HG02759 (cell line): ENCODE measurements around the gene APCDD1L.

Experiments
- ATAC-seq: cut with Tn5 transposase; IDR thresholded peaks from one replicate; pipeline ENCODE4 v1.9.1; 2021; ENCODE audit warnings: mild to moderate bottlenecking, moderate library complexity; ENCODE audit not compliant: unreplicated experiment

Gene APCDD1L

GRCh38 chr20:58492795-58493524 lies 22.2 kb downstream of the APCDD1L start:
- ATAC-seq: no peak

- no peak for ATAC-seq
Measured at GRCh38 chr20:58492074-58492718, 23.0 kb downstream of the APCDD1L start.

- no peak for ATAC-seq
Measured at GRCh38 chr20:58486207-58486606, 29.0 kb downstream of the APCDD1L start.

GRCh38 chr20:58485393-58485792 lies 29.8 kb downstream of the APCDD1L start:
- ATAC-seq: no peak

- ATAC-seq: no peak
Measured at GRCh38 chr20:58483470-58483869, 31.7 kb downstream of the APCDD1L start.

- no peak for ATAC-seq
Measured at GRCh38 chr20:58483051-58483450, 32.1 kb downstream of the APCDD1L start.

- ATAC-seq: no peak
Measured at GRCh38 chr20:58482416-58482815, 32.8 kb downstream of the APCDD1L start.

GRCh38 chr20:58481481-58482021 lies 33.6 kb downstream of the APCDD1L start:
- no peak for ATAC-seq

GRCh38 chr20:58480551-58481336 lies 34.5 kb downstream of the APCDD1L start:
- no peak for ATAC-seq

- ATAC-seq: no peak
Measured at GRCh38 chr20:58479726-58480440, 35.3 kb downstream of the APCDD1L start.

- ATAC-seq: no peak
Measured at GRCh38 chr20:58478141-58478805, 36.9 kb downstream of the APCDD1L start.

- ATAC-seq: no peak
Measured at GRCh38 chr20:58475466-58475865, 39.7 kb downstream of the APCDD1L start.

- no peak for ATAC-seq
Measured at GRCh38 chr20:58473453-58474425, 41.5 kb downstream of the APCDD1L start.

GRCh38 chr20:58472273-58473018 lies 42.8 kb downstream of the APCDD1L start:
- ATAC-seq: no peak

GRCh38 chr20:58471193-58472164 lies 43.7 kb downstream of the APCDD1L start:
- no peak for ATAC-seq

GRCh38 chr20:58470336-58471192 lies 44.6 kb downstream of the APCDD1L start:
- no peak for ATAC-seq
